SK-N-SH (cell line): ENCODE measurements around the gene SMNDC1. TPM values are rescaled to one million over a fixed set of nuclear protein-coding genes. Genes with fewer than 3 reads are reported as not detected.

Experiments
- CTCF ChIA-PET: fragments of 300-600, 350-600 bp; formaldehyde crosslinking; extraction: SDS; loops from one replicate; lab custom pipeline; 2021; lab: Yijun Ruan, JAX
- POLR2A ChIA-PET: fragments of 350-600 bp; sonication (Branson Sonifier 250); formaldehyde crosslinking; extraction: SDS; loops from one replicate; lab custom pipeline; 2020; ENCODE audit warnings: antibody characterized with exemption, inconsistent platforms; lab: Yijun Ruan, JAX
- DNase-seq: peaks from one replicate; pipeline ENCODE4 v3.0.0; 2012
- H2AFZ ChIP-seq: fragments of 200-600 bp; sonication (generic); 2 replicates; pipeline ENCODE4 v1.8.1; 2016; ENCODE audit warnings: antibody characterized with exemption, mild to moderate bottlenecking, low read depth
- H3F3A ChIP-seq: fragments of 200-600 bp; sonication (generic); replicated peaks from 2 replicates; pipeline ENCODE3; 2016; ENCODE audit warnings: antibody characterized with exemption, mild to moderate bottlenecking; ENCODE audit not compliant: insufficient read depth
- H3K27ac ChIP-seq, 2 experiments: fragments of 200-500 bp in 1 of 2; fragments of 200-600 bp in 1 of 2; sonication (Bioruptor generic) in 1 of 2; sonication (generic), shearing (Covaris generic) in 1 of 2; 2 replicates each; pipeline versions ENCODE4 v1.5.1 to v1.6.1; 2014 to 2016; ENCODE audit warnings: low read depth in 2 of 2, inconsistent platforms in 1 of 2, low read length in 1 of 2, mild to moderate bottlenecking in 1 of 2, mixed read lengths in 1 of 2
- H3K27me3 ChIP-seq: fragments of 200-600 bp; sonication (generic), shearing (Covaris generic); 2 replicates; pipeline ENCODE4 v1.6.1; 2016; ENCODE audit warnings: mixed run types; ENCODE audit not compliant: insufficient read depth
- H3K36me3 ChIP-seq, 2 experiments: fragments of 200-500 bp in 1 of 2; fragments of 200-600 bp in 1 of 2; sonication (Bioruptor generic) in 1 of 2; sonication (generic) in 1 of 2; replicated peaks in 1 of 2; 2 replicates each; pipeline versions ENCODE3 to v1.5.1; 2014 to 2016; ENCODE audit warnings: low read length in 1 of 2, mild to moderate bottlenecking in 1 of 2; ENCODE audit not compliant: insufficient read depth in 2 of 2, control insufficient read depth in 1 of 2
- H3K4me1 ChIP-seq, 2 experiments: fragments of 200-500 bp in 1 of 2; fragments of 200-600 bp in 1 of 2; sonication (Bioruptor generic) in 1 of 2; sonication (generic), shearing (Covaris generic) in 1 of 2; 2 replicates each; pipeline versions ENCODE4 v1.5.1 to v1.6.1; 2014 to 2016; ENCODE audit warnings: low read depth in 1 of 2, low read length in 1 of 2, mixed run types in 1 of 2; ENCODE audit not compliant: insufficient read depth in 2 of 2, control insufficient read depth in 1 of 2
- H3K4me2 ChIP-seq: fragments of 200-600 bp; sonication (generic), shearing (Covaris generic); 2 replicates; pipeline ENCODE4 v1.6.1; 2017; ENCODE audit warnings: mixed run types
- H3K4me3 ChIP-seq, 2 experiments: fragments of 200-500 bp in 1 of 2; fragments of 200-600 bp in 1 of 2; sonication (Bioruptor generic) in 1 of 2; sonication (generic), shearing (Covaris generic) in 1 of 2; 2 replicates each; pipeline versions ENCODE4 v1.5.1 to v1.8.1; 2014 to 2016; ENCODE audit warnings: low read depth in 2 of 2, inconsistent platforms in 1 of 2, low read length in 1 of 2, mild to moderate bottlenecking in 1 of 2, mixed read lengths in 1 of 2, moderate library complexity in 1 of 2
- H3K79me2 ChIP-seq: fragments of 200-600 bp; sonication (generic); 2 replicates; pipeline ENCODE4 v1.8.1; 2017; ENCODE audit warnings: mild to moderate bottlenecking; ENCODE audit not compliant: insufficient read depth
- H3K9ac ChIP-seq: fragments of 200-600 bp; sonication (generic); 2 replicates; pipeline ENCODE4 v1.6.1; 2017; ENCODE audit warnings: mixed run types
- H3K9me2 ChIP-seq: fragments of 200-600 bp; sonication (generic); 2 replicates; pipeline ENCODE4 v1.6.1; 2017; ENCODE audit warnings: mixed run types
- H3K9me3 ChIP-seq: fragments of 200-600 bp; sonication (generic); 2 replicates; pipeline ENCODE4 v1.6.1; 2017; ENCODE audit warnings: mixed run types, mild to moderate bottlenecking, moderate library complexity
- H4K20me1 ChIP-seq: fragments of 200-600 bp; sonication (generic); 2 replicates; pipeline ENCODE4 v1.6.1; 2017; ENCODE audit warnings: mild to moderate bottlenecking, mixed run types; ENCODE audit not compliant: insufficient read depth
- EP300 ChIP-seq, 2 experiments: IDR thresholded peaks; 2 replicates each; pipeline versions ENCODE4 v1.4.0 to v1.6.1; 2012; ENCODE audit warnings: borderline replicate concordance in 1 of 2, low read depth in 1 of 2, low read length in 1 of 2
- EZH2phosphoT487 ChIP-seq: fragments of 200-600 bp; sonication (generic); IDR thresholded peaks from 2 replicates; pipeline ENCODE4 v1.6.1; 2017; ENCODE audit warnings: low read depth, mixed run types, mild to moderate bottlenecking, antibody characterized with exemption, moderate library complexity, borderline replicate concordance
- FOSL2 ChIP-seq: IDR thresholded peaks from 2 replicates; pipeline ENCODE4 v1.4.0; 2012; ENCODE audit warnings: low read depth, mild to moderate bottlenecking, moderate library complexity, borderline replicate concordance
- JUND ChIP-seq: IDR thresholded peaks from 2 replicates; pipeline ENCODE4 v1.4.0; 2012
- NFIC ChIP-seq: IDR thresholded peaks from 2 replicates; pipeline ENCODE4 v1.4.0; 2012; ENCODE audit warnings: borderline replicate concordance
- RXRA ChIP-seq: IDR thresholded peaks from 2 replicates; pipeline ENCODE4 v1.4.0; 2012; ENCODE audit warnings: low read depth, mild to moderate bottlenecking, borderline replicate concordance
- TCF12 ChIP-seq: IDR thresholded peaks from 2 replicates; pipeline ENCODE4 v1.4.0; 2012
- TEAD4 ChIP-seq: IDR thresholded peaks from 2 replicates; pipeline ENCODE4 v1.4.0; 2012; ENCODE audit warnings: mild to moderate bottlenecking, borderline replicate concordance; ENCODE audit not compliant: insufficient read depth
- YY1 ChIP-seq: IDR thresholded peaks from 2 replicates; pipeline ENCODE4 v1.4.0; 2012; ENCODE audit warnings: low read depth, mild to moderate bottlenecking
- WGBS: methylation state at CpG from one replicate; pipeline ENCODE4 v1.1.6; 2017; ENCODE audit warnings: low lambda C conversion rate; 5-methylcytosine and 5-hydroxymethylcytosine counted together
- polyA plus RNA-seq, 3 experiments: library from polyadenylated mRNA; depleted of rRNA; stranded (reverse); fragments of >200 nt; gene quantifications; 2 replicates each; pipeline ENCODE4 v1.2.3, GENCODE V29; 2012
- TF ChIP-seq, protein P1 (sequence below): IDR thresholded peaks from 2 replicates; pipeline ENCODE4 v1.4.0; 2012; ENCODE audit warnings: low read depth
- TF ChIP-seq, protein P2 (sequence below): IDR thresholded peaks from 2 replicates; pipeline ENCODE4 v1.6.1; 2012; ENCODE audit warnings: mild to moderate bottlenecking, low read depth, low read length, moderate library complexity
- TF ChIP-seq, protein P3 (sequence below): IDR thresholded peaks from 2 replicates; pipeline ENCODE4; 2012

The SMNDC1 gene
- polyA plus RNA-seq, 1 of the 3 experiments (the other 2 are of a cell fraction) = 13.3 TPM

DNA sequence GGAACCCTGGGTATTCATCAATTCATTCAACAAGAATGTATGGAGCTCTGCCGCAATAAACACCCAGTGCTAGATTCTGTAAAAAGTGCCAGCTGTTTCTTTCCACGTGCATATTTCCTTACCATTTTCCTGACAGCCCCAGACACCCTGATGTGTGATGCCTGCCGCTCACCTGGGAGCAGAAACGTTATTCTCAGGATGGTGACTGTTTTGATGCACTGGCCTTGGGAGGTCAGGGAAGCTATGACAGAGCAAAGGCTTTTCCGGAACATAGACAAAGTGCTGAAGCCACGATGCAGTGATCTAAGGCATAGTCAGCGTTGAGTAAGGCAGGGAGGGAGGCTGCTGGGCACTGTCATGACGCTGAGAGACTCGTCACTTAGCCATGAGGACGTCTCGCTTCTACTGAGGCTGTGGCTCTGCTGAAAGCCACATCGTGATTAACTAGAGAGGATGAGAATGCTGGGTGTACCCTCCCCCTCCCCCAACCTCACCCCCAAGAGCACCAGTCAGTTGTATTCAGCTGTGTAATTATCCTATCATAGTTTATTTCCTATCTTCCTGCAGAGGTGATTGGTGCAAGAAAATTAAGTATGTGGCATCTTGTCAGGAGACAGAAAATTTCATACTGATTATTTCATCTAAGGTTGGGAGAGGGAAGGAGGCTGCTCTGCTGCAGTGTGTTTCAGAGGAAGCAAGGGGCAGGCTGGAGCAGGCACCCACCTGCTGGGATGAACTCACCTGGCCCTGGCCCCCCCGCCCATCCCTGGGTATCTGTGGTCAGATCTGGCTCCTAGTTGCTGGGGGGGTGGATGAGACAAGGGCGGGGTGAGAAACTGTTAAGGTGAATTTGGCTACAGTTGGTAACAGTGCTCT, 48.8 kb upstream of the SMNDC1 start:
- WGBS = 14% methylated on average over 14 of the region's 14 CpGs
- Histone ChIP-seq H3K27ac (peak overlapping the region in 1 of 2 experiments; percentile 74; a peak in 2 of 4 replicates), H3K9me3 (no peaks in the 10 kb centered on the region; the same call in 1 of the 2 replicates), H4K20me1 (no peaks in the 10 kb centered on the region), H3K4me3 (peak overlapping the region; percentile 5 to 9; a peak in 1 of 4 replicates), H3F3A (peaks cover 4% of the 10 kb centered on the region), H3K9ac (peak overlapping the region; percentile 44; the same call in 1 of the 2 replicates), H3K79me2 (no peaks in the 10 kb centered on the region), H3K27me3 (no peaks in the 10 kb centered on the region), H3K9me2 (no peaks in the 10 kb centered on the region), H3K36me3 (no peaks in the 10 kb centered on the region), H2AFZ (peak overlapping the region; percentile 37), H3K4me2 (peak overlapping the region; percentile 65), H3K4me1 (peaks cover 9 to 17% of the 10 kb centered on the region in 2 experiments; a peak in 3 of 4 replicates)
- ChIA-PET CTCF (interaction anchor here (0.5 to 5.8 kb wide), 38 partner anchors 8 to 247 kb away, joined by 3 to 112 read pairs (median 4); partner anchors contain the start of gene DUSP5), POLR2A (no interaction called here)
- DNase-seq = no peak
- TF ChIP-seq NFIC = peak; percentile 47; the same call in 1 of the 2 replicates
- TF ChIP-seq, protein P1, sequence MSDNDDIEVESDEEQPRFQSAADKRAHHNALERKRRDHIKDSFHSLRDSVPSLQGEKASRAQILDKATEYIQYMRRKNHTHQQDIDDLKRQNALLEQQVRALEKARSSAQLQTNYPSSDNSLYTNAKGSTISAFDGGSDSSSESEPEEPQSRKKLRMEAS = peak; percentile 70
- TF ChIP-seq, protein P2, sequence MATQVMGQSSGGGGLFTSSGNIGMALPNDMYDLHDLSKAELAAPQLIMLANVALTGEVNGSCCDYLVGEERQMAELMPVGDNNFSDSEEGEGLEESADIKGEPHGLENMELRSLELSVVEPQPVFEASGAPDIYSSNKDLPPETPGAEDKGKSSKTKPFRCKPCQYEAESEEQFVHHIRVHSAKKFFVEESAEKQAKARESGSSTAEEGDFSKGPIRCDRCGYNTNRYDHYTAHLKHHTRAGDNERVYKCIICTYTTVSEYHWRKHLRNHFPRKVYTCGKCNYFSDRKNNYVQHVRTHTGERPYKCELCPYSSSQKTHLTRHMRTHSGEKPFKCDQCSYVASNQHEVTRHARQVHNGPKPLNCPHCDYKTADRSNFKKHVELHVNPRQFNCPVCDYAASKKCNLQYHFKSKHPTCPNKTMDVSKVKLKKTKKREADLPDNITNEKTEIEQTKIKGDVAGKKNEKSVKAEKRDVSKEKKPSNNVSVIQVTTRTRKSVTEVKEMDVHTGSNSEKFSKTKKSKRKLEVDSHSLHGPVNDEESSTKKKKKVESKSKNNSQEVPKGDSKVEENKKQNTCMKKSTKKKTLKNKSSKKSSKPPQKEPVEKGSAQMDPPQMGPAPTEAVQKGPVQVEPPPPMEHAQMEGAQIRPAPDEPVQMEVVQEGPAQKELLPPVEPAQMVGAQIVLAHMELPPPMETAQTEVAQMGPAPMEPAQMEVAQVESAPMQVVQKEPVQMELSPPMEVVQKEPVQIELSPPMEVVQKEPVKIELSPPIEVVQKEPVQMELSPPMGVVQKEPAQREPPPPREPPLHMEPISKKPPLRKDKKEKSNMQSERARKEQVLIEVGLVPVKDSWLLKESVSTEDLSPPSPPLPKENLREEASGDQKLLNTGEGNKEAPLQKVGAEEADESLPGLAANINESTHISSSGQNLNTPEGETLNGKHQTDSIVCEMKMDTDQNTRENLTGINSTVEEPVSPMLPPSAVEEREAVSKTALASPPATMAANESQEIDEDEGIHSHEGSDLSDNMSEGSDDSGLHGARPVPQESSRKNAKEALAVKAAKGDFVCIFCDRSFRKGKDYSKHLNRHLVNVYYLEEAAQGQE = no peak
- peak; percentile 78; the same call in 1 of the 2 replicates for TF ChIP-seq FOSL2
- TF ChIP-seq EP300 (IDR thresholded peaks at IDR 0.05; ENCODE audit: borderline replicate concordance in 1 of 2, low read depth in 1 of 2, low read length in 1 of 2) = peak in 1 of 2 experiments; percentile 87; a peak in 2 of 4 replicates
- no peak for TF ChIP-seq YY1
- 0 out of 2 replicates have a peak, but pooled peaks have one; percentile 44 for TF ChIP-seq TEAD4
- TF ChIP-seq TCF12 = peak; percentile 80
- no peak for TF ChIP-seq EZH2phosphoT487
- TF ChIP-seq, protein P3, sequence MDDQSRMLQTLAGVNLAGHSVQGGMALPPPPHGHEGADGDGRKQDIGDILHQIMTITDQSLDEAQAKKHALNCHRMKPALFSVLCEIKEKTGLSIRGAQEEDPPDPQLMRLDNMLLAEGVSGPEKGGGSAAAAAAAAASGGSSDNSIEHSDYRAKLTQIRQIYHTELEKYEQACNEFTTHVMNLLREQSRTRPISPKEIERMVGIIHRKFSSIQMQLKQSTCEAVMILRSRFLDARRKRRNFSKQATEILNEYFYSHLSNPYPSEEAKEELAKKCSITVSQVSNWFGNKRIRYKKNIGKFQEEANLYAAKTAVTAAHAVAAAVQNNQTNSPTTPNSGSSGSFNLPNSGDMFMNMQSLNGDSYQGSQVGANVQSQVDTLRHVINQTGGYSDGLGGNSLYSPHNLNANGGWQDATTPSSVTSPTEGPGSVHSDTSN = peak; percentile 76
- peak; percentile 71; the same call in 1 of the 2 replicates for TF ChIP-seq RXRA
- TF ChIP-seq JUND = peak; percentile 76; the same call in 1 of the 2 replicates
